GM19240 (cell line): Measurements from ENCODE around the gene OCA2.
"Not testable (repeated sequence)": the region's sequence is repeated elsewhere in the genome, so short reads cannot be mapped to it uniquely, and the experiment has no call there.

ENCODE experiments used
- DNase-seq: peaks from one replicate; pipeline ENCODE4 v3.0.0; 2011; ENCODE audit warnings: low spot score; ENCODE audit not compliant: insufficient read length

Gene OCA2

DNA sequence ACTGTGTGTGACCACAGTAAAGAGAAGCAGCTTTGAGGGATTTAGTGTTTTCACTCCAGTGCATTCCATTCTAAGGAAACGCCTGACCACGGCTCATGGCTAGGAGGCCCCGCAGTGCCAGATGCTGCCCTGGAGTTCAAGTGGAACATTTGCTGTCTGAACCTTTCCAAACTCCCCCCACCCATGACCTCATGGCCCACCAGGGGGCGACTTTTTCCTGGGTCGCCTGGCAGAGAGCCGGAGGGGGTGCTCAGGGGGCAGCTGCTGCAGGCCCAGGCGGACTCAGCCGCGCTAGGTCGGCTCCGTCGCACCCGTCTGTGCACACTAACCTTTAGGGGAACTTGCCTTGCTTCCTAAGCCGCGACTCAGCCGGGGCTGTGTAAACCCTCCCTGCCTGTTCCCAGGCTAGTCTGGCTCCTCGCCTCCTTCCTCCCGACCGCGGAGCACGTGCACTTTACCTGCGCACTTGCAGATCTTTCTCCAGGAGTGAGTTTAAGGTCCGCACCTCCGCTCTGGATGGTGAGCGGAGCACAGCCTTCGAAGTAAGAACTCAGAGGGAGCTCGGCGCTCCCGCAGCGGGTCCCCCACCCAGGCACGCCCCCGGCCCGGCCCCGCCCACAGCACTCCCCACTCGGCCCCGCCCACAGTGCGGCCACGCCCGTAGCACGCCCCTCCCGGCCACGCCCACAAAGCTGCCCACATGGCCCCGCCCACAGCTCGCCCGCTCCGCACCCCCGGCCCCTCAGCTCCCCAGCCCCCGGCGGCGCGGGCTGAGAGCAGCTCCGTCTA, at the start of gene OCA2:
OCA2 (minus strand) TSS at position 550 of the 789 bp plus-strand sequence. CDS start 17,441 bp downstream, outside the sequence.
- DNase-seq = no peak

DNA sequence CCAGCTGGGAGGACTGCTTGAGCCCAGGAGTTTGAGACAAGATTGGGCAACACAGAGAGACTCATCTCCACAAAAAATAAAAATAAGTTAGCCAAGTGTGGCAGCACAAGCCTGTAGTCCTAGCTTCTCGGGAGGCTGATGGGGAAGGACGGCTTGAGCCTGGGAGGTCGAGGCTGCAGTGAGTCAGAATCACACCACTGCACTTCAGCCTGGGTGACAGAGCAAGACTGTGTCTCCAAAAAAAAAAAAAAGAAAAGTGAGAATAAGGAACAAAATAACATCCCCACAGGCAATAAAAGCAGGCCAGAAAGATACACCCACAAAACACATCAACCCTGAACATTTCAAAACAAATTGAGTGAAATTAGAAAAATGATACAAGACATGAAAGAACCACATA, 48.7 kb upstream of the OCA2 start:
- DNase-seq = no peak

DNA sequence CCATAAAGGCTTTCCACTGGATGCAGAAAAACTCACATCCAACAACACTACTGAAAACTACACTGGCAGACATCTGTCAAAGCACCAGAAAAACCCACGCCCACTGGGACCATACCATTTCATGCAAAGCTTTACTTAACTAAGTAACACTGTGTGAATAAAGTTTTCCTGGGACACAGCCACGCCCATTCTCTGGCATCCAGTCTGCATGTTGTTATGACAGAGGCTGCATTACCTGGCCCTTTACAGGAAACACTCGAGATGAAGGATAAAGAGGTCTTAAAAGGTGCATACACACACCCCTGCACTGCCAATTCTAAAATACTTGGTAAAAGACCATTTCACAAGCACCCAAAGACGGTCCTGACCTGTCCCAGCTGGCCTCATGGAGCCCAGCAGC, 46.3 kb upstream of the OCA2 start:
- DNase-seq = not testable (repeated sequence)

DNA sequence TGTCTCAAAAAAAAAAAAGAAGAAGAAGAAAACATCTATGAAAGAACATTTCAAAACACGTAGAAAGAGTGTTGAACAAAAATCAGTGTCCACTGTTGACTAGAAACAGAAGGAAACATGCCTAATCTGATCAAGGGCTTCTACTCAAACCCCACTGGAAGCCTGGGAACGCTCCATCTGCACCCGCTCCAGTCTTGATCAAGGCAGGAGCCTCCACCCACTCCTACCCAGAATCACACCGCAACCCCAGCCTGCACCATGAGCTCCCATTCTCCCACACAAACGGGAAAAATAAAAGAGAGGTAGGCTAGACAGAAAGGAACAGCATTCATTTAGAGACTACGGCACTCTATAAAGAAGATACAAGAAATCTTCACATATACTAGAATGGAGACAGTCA, 40.9 kb upstream of the OCA2 start:
- DNase-seq = no peak

DNA sequence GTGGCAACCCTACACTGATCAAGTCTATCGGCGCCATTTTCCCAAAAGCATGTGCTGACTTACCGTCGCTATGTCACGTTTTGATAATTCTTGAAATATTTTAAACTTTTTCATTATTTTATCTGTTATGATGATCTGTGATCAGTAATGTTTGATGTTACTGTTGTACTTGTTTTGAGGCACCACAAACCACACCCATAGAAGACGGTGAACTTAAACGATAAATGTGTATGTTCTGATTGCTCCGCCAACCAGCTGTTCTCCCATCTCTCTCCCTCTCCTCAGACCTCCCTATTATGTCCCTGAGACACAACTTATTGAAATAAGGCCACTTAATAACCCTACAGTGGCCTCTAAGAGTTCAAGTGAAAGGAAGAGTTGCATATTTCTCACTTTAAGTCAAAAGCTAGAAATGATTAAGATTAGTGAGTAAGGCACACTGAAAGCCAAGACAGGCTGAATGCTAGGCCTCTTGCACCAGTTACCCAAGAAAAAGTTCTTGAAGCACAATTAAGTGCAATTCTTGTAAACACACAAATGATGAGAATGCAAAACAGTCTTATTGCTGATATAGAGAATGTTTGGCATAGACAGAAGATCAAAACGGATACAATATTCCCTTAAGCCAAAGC, 38.4 kb upstream of the OCA2 start:
- not testable (repeated sequence) for DNase-seq

DNA sequence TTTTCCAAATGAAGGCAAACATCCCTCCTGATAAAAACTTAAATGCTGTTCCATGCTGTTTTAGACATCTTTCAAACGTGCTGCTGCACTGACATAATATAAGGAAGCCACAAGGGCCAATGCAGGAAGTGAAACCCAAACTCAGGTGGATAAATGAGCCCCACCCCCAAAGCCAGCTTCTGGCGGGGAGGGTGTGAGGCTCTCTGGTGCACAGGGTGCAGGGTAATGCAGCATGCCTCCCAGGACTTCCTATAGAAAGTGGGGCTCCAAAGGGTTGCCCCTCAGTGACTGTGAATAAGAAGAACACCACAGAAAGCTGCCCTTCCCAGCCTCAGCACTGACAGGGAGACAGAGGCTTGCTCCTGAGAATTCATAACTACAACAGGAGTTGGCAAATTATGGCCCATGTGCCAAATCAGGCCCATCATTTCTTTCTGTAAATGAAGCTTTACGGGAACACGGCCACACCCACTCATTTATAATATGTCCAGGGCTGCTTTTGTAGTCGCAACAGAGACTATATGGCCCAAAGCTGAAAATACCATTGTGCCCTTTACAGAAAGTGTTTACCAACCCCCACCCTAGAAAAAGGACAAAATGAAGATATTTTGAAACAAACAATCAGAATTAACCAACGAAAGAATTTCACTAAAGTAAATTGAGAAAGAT, 37.3 kb upstream of the OCA2 start:
- DNase-seq = peak; percentile 63

DNA sequence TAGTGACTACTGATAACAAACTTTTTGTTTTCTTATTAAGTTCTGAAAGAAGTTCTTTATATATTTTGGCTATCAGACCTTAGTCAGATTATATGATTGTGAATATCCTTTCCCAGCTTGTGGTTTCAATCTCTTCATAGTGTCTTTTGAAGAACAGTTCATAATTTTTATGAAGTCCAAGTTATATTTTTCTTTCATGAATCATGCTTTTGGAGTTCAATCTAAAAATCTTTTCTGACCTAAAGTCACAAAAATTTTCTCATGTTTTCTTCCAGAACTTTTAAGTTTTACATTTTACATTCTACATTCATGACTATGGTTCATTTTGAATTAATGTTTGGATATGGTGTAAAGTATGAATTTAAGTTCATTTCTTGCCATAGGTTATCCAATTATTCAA, 34.2 kb upstream of the OCA2 start:
- DNase-seq = no peak

DNA sequence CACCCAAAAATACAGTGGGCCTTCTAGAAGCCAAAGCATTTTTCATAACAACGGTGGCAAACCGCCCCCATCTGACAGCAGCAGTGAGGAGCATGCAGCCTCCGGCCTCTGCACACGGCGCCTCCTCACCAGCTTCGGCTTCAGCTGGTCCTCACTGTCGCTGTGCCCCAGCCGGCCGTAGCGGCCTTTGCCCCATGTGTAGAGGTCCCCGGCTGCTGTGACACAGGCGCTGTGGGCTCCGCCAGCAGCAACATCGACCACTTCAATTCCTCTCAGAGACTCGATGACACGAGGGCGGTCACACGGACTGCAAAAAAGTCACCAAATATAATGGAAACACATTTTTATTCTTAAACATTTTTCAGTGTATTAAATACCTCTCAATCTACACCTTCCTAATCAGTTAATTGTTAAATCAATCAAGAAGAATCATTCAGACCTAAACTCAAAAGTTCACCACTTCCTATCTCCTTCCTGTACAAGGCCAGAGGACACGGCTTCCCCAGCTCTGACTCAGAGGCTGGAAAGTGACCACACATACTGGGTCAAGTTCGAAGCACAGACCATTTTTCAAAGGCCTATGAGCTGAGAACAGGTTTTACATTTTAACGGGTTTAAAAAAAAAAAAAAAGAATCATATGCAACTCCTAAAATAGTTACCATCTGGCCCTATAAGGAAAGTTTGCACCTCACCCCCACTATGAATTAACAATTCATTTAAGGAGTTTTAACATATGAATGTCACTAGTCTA, 33.6 kb upstream of the OCA2 start:
- no peak for DNase-seq

DNA sequence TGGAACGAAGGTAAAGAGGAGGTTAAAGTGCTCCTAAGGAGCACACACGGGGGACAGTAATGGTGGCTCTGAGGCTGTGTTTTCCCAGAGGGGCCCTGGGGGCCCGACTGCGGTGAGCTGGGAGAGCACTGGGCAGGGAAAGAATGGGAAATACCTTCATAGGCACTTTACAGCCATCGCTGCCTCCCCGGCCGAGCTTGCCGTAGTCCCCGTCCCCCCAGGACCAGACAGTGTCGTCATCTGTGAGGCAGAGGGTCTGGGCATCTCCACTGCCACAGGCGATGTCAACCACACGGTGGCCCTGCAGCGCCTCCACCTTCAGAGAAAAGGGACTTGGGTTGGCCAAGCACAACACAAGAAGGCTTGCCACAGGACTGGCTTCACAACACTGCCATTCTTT, 32.8 kb upstream of the OCA2 start:
- no peak for DNase-seq

DNA sequence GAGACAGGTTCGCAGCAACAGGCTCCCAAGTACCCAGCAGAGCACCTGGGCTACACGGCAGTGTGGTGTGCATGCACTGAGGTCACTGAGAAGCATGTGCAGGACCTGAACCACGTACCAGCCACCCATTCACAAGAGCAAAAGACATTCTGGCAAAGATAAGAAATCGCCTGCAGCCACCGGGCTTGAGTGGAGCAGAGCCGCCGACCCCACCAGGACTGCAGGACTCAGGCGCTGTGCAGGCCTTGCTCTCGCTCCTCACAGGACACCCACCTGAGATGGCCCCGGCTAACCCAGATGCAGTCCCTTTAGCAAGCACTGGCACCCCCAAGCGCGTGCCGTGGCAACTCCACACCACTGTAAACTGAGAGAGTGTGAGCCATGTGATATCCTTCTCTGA, 32.3 kb upstream of the OCA2 start:
- no peak for DNase-seq

DNA sequence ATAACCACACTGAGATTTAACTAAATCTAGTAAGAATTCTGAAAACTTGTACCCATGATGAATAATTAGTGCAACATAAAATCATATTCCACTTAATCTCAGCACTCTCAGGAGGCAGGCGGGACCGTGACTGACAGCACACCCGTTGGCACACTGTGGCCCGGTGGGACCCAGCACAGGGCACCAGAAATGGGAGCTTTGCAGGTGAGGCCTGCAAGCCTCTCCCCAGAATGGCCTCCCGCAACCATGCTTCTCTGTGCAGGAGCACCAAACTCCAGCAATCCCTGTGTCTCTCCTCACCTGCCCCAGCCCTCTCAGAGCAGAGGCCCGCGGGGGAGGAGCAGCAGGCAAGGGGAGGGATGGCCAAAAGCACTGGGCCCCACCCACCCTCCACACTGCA, 31.5 kb upstream of the OCA2 start:
- no peak for DNase-seq

DNA sequence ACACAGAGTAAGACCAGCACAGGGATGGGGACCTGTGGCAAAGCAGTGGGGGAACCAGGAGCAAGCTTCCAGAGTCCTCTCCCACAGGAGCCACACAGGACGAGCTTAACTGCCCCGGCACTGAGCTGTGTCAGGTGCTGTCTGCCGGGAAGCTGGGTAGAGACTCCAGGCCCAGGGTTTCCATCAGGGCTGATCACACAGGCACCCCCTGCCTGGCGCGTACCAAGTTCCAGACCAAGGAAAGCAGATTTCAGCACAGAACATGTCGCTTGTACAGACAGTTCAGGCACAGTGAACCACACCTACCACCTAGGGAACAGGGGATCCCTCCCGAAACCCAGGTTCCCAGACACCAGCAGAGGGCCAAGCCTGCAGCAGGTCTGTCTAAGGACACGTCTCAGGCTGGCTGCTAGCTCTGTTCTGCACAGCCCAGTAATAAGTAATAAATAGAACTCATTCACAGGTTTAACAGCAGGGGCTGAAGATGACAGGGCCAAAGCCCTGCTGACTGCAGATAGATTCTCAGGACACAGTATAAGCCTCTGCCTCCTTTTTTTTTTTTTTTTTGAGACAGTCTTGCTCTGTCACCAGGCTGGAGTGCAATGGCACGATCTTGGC, 30.2 kb upstream of the OCA2 start:
- DNase-seq = no peak

DNA sequence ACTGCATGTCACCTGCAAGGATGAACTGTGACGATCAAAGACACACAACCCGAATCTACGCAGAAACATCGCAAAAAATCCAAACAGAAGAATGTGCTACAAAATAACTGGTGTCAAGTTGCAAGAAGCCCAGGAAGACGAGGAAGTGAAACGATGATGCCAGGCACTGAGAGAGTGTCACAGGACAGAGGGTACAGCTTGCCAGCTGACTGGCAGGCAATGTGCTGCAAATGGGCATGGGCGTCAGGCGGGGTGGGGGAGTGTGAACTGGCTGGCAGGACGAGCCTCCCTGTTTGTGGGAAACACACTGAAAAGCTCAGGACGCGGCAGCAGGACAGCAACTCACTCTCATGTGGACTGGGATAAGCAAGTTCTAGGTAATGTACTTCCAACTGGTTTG, 28.9 kb upstream of the OCA2 start:
- no peak for DNase-seq

DNA sequence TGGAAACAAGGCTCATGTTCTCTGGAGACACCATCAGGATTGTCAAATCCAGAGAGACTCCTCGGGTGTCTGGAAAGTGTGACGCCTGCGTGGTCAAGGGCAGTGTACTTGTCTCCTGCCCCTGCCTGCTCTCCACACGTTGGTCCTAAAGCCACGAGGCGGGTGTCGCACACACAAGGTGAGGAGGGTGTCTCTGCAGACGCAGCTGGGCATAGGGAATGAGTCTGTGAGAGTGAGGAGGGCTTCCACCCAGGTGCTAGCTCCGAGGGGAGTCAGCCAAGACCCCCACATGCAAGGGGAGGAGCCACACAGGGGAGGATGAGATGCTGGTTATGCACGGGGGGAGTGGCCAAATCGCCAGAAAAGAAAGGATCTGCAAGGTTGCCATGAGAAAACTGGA, 27.9 kb upstream of the OCA2 start:
- DNase-seq = no peak

DNA sequence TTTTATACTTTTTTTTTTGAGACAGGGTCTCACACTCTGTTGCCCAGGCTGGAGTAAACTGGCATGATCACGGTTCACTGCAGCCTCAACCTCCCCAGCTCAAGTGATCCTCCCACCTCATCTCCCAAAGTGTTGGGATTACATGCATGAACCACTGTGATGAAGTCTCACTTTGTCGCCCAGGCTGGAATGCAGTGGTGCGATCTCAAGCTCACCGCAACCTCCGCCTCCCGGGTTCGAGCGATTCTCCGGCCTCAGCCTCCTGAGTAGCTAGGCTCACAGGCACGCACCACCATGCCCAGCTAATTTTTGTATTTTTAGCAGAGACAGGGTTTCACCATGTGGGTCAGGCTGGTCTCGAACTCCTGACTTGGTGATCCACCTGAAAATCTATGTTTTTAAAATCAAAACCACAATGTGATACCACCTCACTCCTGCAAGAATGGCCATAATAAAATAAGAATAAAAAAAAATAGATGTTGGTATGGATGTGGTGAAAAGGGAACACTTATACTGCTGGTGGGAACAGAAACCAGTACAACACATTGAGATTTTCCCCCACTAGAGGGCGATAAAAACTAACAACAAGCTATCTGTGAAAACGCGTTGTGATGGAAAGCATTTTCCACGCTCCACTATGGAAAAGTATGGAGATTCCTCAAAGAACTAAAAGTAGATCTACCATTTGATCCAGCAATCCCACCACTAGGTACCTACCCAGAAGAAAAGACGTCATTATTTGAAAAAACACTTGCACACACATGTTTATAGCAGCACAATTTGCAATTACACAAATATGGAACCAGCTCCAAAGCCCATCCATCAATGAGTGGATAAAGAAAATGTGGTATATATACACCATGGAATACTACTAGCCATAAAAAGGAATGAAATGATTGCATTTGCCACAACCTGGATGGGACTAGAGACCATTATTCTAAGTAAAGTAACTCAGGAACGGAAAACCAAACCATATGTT, 26.8 kb upstream of the OCA2 start:
- DNase-seq = no peak

DNA sequence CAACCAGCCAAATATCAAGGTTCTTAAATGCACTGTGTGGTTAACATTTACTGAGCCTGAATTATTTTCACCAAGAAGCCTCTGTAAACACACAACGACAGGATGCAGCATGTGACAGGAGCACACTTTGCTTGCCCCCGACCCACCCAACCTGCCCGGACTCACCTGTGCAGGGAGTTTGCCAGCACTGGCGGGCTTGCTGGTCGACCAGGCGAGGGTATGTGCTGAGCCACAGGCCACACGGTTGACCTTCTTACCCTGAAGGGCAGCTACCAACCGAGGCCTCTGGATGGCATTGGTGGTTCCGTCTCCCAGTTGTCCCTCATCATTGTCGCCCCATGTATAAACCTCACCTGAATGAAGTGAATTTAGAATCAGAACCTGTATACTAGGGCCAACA, 25.7 kb upstream of the OCA2 start:
- DNase-seq = no peak

DNA sequence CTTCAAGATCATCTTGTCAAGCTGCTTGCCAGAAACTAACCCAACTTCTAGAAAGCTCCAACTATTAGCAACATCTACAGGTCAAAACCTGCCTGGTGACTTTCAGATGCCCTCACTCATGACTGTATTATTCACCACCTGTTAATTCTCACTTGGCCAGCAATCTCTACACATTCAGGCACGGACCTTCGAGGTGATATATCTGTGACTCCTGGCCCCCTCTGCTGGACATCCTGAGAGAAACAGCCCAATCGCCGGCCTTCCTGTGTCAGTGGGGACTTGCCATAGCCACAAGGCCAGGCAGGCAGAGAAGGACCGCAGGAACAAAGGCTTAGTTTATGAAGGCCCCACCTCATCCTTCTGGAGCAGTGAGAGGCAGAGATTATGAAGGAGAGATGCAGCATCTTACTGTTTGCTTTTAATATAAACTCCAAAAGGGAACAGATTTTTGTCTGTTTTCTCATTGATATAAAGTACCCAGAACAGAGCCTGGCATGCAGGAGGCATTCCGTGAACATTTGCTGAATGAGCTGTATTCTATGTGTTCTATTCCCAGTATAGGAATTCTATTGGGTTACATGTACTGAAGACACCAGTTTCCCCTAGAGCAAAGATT, 24.4 kb upstream of the OCA2 start:
- peak; percentile 48 for DNase-seq

DNA sequence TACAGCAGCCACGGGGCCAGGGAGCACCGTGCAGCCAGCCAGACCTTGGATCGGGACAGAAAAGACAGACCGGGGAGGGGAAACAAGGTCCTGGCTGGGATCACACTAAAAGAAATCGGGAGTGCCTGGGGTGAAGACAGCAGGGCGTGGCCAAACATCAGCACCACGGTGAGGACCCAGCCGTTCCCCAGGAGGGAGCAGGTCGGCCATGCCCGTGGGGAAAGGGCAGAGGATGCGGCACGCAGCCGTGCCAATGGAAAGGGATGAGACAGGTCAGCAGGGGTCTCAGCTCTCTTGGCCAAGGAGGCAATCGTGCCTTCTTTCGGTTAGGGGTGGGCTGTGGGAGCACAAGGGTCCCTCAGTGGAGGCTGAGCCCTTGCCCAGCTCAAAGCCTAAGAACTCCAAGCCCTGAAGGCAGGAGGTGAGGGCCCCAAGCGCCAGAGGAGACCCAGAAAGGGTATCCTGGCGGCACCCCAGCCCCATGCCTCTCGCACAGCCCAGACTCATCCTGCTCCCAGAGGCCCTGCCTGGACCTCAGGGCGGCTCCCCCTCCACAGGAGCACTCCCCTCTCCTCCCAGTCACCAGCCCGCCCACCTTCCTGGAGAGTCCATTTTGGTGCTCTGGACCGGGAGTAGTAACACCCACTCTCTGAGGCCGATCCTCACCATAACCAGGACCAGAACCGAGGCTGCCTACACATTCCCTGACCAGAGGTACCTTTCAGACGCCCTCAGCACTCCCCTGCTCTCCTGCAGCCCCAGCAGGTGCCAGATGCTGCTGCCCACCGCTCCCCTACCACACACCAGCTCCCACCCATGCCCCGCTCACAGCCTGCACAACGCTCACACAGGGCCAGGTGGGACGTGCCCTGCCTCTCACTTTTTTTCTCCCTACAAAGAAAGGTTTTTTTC, 23.2 kb upstream of the OCA2 start:
- DNase-seq = no peak

DNA sequence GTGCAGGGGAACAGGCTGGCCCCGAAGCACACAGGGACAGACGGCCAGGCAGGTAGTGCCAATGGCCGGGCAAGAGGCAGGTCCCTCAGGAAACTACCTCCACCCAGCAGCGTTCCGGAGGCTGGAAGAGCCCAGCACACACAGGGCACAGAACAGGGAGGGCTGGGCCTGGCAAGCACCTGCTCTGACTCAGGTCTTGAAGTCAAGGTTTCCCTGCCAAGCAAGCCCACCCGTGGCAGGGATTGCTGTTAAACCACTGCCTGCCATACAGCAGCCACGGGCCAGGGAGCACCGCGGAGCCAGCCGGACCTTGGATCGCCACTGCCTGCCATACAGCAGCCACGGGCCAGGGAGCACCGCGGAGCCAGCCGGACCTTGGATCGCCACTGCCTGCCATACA, 22.5 kb upstream of the OCA2 start:
- not testable (repeated sequence) for DNase-seq
